Neural progenitor cell (in vitro differentiated cells): ENCODE measurements around the gene MAGEB17. TPM values are rescaled to one million over a fixed set of nuclear protein-coding genes. Genes with fewer than 3 reads are reported as not detected.

Experiments
- DNase-seq: peaks from one replicate; pipeline ENCODE4 v3.0.0-alpha.2; 2016; ENCODE audit warnings: low spot score
- H2AFZ ChIP-seq: fragments of 200-600 bp; sonication (generic); replicated peaks from 2 replicates; pipeline ENCODE4 v1.6.1; 2016; ENCODE audit warnings: antibody characterized with exemption
- H3F3A ChIP-seq: fragments of 200-600 bp; sonication (generic); 2 replicates; pipeline ENCODE4 v1.6.1; 2016; ENCODE audit warnings: antibody characterized with exemption, low read depth
- H3K27ac ChIP-seq: fragments of 200-600 bp; sonication (generic); 2 replicates; pipeline ENCODE4 v1.5.1; 2016; ENCODE audit warnings: mild to moderate bottlenecking
- H3K27me3 ChIP-seq: fragments of 200-600 bp; sonication (generic); 2 replicates; pipeline ENCODE4 v1.6.1; 2016; ENCODE audit warnings: mild to moderate bottlenecking, moderate library complexity
- H3K36me3 ChIP-seq: fragments of 200-600 bp; sonication (generic); 2 replicates; pipeline ENCODE4 v1.5.1; 2016
- H3K4me1 ChIP-seq: fragments of 200-600 bp; sonication (generic); 2 replicates; pipeline ENCODE4 v1.6.1; 2016; ENCODE audit warnings: mixed run types
- H3K4me2 ChIP-seq: fragments of 200-600 bp; sonication (generic); 2 replicates; pipeline ENCODE4 v1.6.1; 2016
- H3K4me3 ChIP-seq: fragments of 200-600 bp; sonication (generic); 2 replicates; pipeline ENCODE4 v1.5.1; 2016
- H3K79me2 ChIP-seq: fragments of 200-600 bp; sonication (generic); 2 replicates; pipeline ENCODE4 v1.6.1; 2016; ENCODE audit warnings: low read depth
- H3K9ac ChIP-seq: fragments of 200-600 bp; sonication (generic); 2 replicates; pipeline ENCODE4 v1.6.1; 2016
- H3K9me3 ChIP-seq: fragments of 200-600 bp; sonication (generic); 2 replicates; pipeline ENCODE4 v1.5.1; 2016; ENCODE audit warnings: low read depth
- H4K20me1 ChIP-seq: fragments of 200-600 bp; sonication (generic); 2 replicates; pipeline ENCODE4 v1.6.1; 2016; ENCODE audit warnings: low read depth
- H3K27ac Mint-ChIP-seq: 3 replicates; pipeline ENCODE4 v1.8.0; 2021; ENCODE audit warnings: mixed read lengths
- H3K27me3 Mint-ChIP-seq: 2 replicates; pipeline ENCODE4 v1.8.0; 2022; ENCODE audit warnings: low read depth, mild to moderate bottlenecking, inconsistent platforms, moderate library complexity, mixed read lengths; ENCODE audit not compliant: insufficient read depth
- H3K36me3 Mint-ChIP-seq: 3 replicates; pipeline ENCODE4 v1.8.0; 2021; ENCODE audit warnings: mixed read lengths
- H3K4me1 Mint-ChIP-seq: 3 replicates; pipeline ENCODE4 v1.8.0; 2021; ENCODE audit warnings: mixed read lengths
- H3K4me3 Mint-ChIP-seq: 3 replicates; pipeline ENCODE4 v1.8.0; 2021; ENCODE audit warnings: mild to moderate bottlenecking, moderate library complexity, mixed read lengths
- H3K9me3 Mint-ChIP-seq: 3 replicates; pipeline ENCODE4 v1.8.0; 2020; ENCODE audit warnings: mixed read lengths
- CTCF ChIP-seq: fragments of 200-600 bp; sonication (generic); IDR thresholded peaks from 2 replicates; pipeline ENCODE4 v1.5.1; 2017; ENCODE audit warnings: antibody characterized with exemption, mild to moderate bottlenecking
- EZH2 ChIP-seq: fragments of 200-600 bp; sonication (generic); IDR thresholded peaks from 2 replicates; pipeline ENCODE4 v1.6.1; 2017; ENCODE audit warnings: antibody characterized with exemption, mild to moderate bottlenecking, moderate library complexity
- EZH2phosphoT487 ChIP-seq: fragments of 200-600 bp; sonication (generic); IDR thresholded peaks from 2 replicates; pipeline ENCODE4 v1.6.1; 2017; ENCODE audit warnings: antibody characterized with exemption
- total RNA-seq: library from RNA; depleted of rRNA; stranded (reverse); fragments of >200 nt; gene quantifications from 2 replicates; pipeline ENCODE4 v1.2.3, GENCODE V29; 2015; ENCODE audit warnings: low replicate concordance

The MAGEB17 gene
- total RNA-seq, 1 donor from 2014 or later, result 0.09 TPM

- H3K4me1 ChIP-seq, result peaks cover 15% of the 10 kb centered on the region
- no peak overlapping the region for H3K4me2 ChIP-seq
- Mint-ChIP-seq H3K27me3 (no peaks in the 10 kb centered on the region), H3K36me3 (no peaks in the 10 kb centered on the region), H3K4me1 (no peaks in the 10 kb centered on the region), H3K4me3 (no peak overlapping the region), H3K27ac (no peak overlapping the region), H3K9me3 (peaks cover 2% of the 10 kb centered on the region)
- H3K79me2 ChIP-seq, result no peaks in the 10 kb centered on the region
- no peaks in the 10 kb centered on the region for H3K27me3 ChIP-seq
- TF ChIP-seq EZH2phosphoT487 (no peak), CTCF (no peak), EZH2 (no peak)
- no peak overlapping the region for H3K4me3 ChIP-seq
- no peak overlapping the region for H3K27ac ChIP-seq
- H3F3A ChIP-seq, result peaks cover 2% of the 10 kb centered on the region
- H4K20me1 ChIP-seq, result no peaks in the 10 kb centered on the region
- DNase-seq, result no peak
- no peak overlapping the region for H3K9ac ChIP-seq
- no peaks in the 10 kb centered on the region for H3K9me3 ChIP-seq
- peak overlapping the region; percentile 46 for H2AFZ ChIP-seq
- no peaks in the 10 kb centered on the region for H3K36me3 ChIP-seq
Observed at GRCh38 chrX:16191605-16192004, 24.3 kb downstream of the MAGEB17 start.

GRCh38 chrX:16196829-16197228 lies 29.5 kb downstream of the MAGEB17 start:
- Histone ChIP-seq H3K27me3 (no peaks in the 10 kb centered on the region), H3K9me3 (no peaks in the 10 kb centered on the region), H3K4me1 (peaks cover 4% of the 10 kb centered on the region), H3K36me3 (no peaks in the 10 kb centered on the region), H3K4me2 (no peak overlapping the region), H3K27ac (no peak overlapping the region), H3F3A (peaks cover 2% of the 10 kb centered on the region), H3K4me3 (no peak overlapping the region), H3K9ac (no peak overlapping the region), H2AFZ (peak overlapping the region; percentile 3), H3K79me2 (no peaks in the 10 kb centered on the region), H4K20me1 (no peaks in the 10 kb centered on the region)
- no peak for TF ChIP-seq EZH2
- no peak for TF ChIP-seq CTCF
- TF ChIP-seq EZH2phosphoT487, result no peak
- Mint-ChIP-seq H3K36me3 (no peaks in the 10 kb centered on the region), H3K4me1 (no peaks in the 10 kb centered on the region), H3K4me3 (no peak overlapping the region), H3K27ac (no peak overlapping the region), H3K9me3 (peaks cover 2% of the 10 kb centered on the region), H3K27me3 (no peaks in the 10 kb centered on the region)
- DNase-seq, result no peak

- no peak overlapping the region for H3K4me3 ChIP-seq
Observed at GRCh38 chrX:16199343-16199742, 32.1 kb downstream of the MAGEB17 start.

More at GRCh38 chrX:16199343-16199742, 32.1 kb downstream of the MAGEB17 start:
- Mint-ChIP-seq H3K4me3 (no peak overlapping the region), H3K27me3 (no peaks in the 10 kb centered on the region), H3K36me3 (no peaks in the 10 kb centered on the region), H3K4me1 (no peaks in the 10 kb centered on the region), H3K9me3 (peaks cover 2% of the 10 kb centered on the region), H3K27ac (no peak overlapping the region)
- Histone ChIP-seq H3K36me3 (no peaks in the 10 kb centered on the region), H3K79me2 (no peaks in the 10 kb centered on the region), H3K27ac (no peak overlapping the region), H3K4me2 (no peak overlapping the region), H3F3A (peaks cover 2% of the 10 kb centered on the region), H3K27me3 (no peaks in the 10 kb centered on the region), H3K9ac (no peak overlapping the region), H3K4me1 (no peaks in the 10 kb centered on the region), H3K9me3 (no peaks in the 10 kb centered on the region), H2AFZ (no peak overlapping the region), H4K20me1 (no peaks in the 10 kb centered on the region)
- no peak for TF ChIP-seq EZH2
- no peak for TF ChIP-seq CTCF
- no peak for TF ChIP-seq EZH2phosphoT487
- DNase-seq, result no peak
